Measurements from ENCODE around the gene TBR1.

The TBR1 gene

GRCh38 chr2:161430386-161430785 lies 14.3 kb downstream of the TBR1 start:
- no peak for DNase-seq

DNA sequence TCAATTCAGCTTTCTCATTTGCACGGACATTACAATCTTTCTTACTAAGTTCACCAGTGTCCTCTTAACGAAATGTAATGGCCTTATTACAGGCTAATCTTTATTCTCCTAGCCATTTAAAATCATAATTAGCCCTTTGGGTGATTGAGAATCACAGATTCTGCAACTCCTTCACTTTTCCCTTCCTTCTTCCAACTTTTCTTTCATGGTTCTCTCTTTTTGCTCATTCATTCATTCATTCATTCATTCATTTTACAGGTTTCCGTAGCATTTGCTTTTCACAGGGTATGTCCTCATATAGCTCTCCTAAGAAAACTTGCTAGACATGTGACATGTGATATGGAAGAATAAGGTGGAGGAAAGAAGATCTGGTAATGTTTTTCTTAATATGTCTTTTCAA lies 16.0 kb downstream of the TBR1 start:
- no peak for DNase-seq

DNA sequence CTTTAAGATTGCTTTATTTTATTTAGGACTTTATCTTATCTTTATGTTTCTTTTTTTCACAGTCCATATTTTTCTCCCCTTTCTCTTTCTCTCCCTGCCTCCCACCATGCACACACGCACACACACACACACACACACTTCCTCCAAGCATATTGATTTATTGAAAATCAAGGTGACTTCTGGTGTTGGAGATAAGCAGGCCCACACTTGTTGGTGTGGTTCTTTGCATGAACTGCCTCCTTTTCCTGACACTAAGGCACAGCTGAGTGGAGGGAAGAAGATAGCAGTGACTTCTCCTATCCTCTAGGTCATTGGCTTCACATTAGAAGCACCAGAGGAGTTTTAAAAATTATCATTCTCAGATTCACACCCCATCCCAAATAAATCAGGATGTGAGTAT lies 18.0 kb downstream of the TBR1 start:
- no peak for DNase-seq

GRCh38 chr2:161436411-161436810 lies 20.3 kb downstream of the TBR1 start:
- no peak for DNase-seq

DNA sequence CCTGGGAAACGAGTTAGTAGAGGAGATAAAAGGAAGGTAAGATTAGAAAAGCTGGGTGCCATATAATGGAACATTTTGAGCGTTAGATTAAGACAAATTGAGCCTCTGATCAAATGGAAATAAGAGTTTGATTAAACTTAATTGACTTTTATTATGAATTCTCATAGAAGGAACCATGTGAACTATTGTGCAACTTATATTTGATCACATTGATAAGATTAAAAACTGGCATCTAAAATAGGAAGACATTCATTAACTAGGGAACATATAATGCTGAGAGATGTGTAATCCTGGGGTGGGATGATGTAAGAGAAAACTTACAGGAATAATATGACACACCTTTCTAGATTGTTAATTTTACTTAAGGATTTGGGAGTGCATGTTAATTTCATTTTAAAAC lies 22.5 kb downstream of the TBR1 start:
- DNase-seq = no peak

DNA sequence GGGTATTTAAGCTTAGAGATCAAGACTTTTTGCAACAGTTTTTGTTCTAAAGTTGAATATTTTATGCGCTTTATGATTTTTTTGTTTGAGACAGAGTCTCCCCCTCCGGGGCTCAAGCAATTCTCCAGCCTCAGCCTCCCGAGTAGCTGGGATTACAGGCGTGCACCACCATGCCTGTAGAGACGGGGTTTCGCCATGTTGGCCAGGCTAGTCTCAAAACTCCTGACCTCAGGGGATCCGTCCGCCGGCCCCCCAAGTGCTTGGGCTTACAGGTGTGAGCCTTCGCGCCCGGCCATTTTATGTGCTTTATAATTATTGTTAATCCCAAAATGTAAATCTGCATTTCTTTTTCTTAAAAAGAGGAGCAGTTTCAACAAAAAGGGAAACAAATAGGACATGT lies 29.0 kb downstream of the TBR1 start:
- no peak for DNase-seq

GRCh38 chr2:161448431-161448830 lies 32.3 kb downstream of the TBR1 start:
- DNase-seq = no peak

GRCh38 chr2:161471631-161472030 lies 55.5 kb downstream of the TBR1 start:
- no peak for DNase-seq

DNA sequence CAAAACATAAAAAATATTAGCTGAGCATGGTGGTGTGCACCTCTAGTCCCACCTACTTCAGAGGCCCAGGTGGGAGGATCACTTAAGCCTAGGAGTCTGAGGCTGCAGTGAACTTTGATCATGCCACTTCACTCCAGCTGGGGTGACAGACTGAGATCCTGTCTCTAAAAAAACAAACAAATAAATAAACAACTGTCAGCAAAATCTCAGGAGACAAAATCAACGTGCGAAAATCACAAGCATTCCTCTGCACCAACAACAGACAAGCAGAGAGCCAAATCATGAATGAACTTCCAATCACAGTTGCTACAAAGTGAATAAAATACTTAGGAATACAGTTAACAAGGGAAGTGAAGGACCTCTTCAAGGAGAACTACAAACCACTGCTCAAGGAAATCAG lies 58.8 kb downstream of the TBR1 start:
- DNase-seq = no peak

All from NCI-H1417 treated with DMSO at 0.1 percent for 48 hours (cell line).